ENCODE measurements around the gene ADAMTSL3.

The ADAMTSL3 gene

DNA sequence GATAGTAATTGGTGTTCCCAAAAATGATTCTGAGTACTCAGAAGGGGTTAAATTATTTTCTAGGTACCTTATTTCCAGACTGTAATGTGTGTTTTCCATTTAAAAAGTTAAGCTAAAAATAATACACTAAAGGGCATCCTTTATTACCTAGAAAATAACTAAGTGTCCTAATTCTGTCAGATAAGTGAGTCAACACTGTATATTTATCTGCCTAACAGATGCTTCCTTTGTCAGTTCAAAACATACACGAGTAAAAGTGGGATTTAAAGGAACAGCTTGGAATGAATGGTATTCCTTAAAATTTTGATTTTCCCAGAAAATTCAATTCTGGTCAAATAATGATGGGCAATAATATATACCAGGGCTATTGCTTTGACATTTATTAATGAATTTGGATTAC is 78.3 kb downstream of the ADAMTSL3 start:
- TF ChIP-seq, protein P1, sequence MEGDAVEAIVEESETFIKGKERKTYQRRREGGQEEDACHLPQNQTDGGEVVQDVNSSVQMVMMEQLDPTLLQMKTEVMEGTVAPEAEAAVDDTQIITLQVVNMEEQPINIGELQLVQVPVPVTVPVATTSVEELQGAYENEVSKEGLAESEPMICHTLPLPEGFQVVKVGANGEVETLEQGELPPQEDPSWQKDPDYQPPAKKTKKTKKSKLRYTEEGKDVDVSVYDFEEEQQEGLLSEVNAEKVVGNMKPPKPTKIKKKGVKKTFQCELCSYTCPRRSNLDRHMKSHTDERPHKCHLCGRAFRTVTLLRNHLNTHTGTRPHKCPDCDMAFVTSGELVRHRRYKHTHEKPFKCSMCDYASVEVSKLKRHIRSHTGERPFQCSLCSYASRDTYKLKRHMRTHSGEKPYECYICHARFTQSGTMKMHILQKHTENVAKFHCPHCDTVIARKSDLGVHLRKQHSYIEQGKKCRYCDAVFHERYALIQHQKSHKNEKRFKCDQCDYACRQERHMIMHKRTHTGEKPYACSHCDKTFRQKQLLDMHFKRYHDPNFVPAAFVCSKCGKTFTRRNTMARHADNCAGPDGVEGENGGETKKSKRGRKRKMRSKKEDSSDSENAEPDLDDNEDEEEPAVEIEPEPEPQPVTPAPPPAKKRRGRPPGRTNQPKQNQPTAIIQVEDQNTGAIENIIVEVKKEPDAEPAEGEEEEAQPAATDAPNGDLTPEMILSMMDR (IDR thresholded peaks at IDR 0.05), result no peak
- Histone ChIP-seq H3K9ac (no peak overlapping the region), H3K27ac (no peak overlapping the region), H2AFZ (no peak overlapping the region), H3K27me3 (ENCODE audit: control insufficient read depth, insufficient read depth, low read length) (no peaks in the 10 kb centered on the region), H3K4me1 (no peaks in the 10 kb centered on the region), H3K36me3 (ENCODE audit: control insufficient read depth, insufficient read depth, low read length) (no peaks in the 10 kb centered on the region), H3K79me2 (no peaks in the 10 kb centered on the region), H3K4me3 (ENCODE audit: low read depth, low read length) (no peak overlapping the region), H3K9me3 (ENCODE audit: control insufficient read depth, low read length) (no peaks in the 10 kb centered on the region), H3K4me2 (ENCODE audit: low read length) (no peak overlapping the region)

DNA sequence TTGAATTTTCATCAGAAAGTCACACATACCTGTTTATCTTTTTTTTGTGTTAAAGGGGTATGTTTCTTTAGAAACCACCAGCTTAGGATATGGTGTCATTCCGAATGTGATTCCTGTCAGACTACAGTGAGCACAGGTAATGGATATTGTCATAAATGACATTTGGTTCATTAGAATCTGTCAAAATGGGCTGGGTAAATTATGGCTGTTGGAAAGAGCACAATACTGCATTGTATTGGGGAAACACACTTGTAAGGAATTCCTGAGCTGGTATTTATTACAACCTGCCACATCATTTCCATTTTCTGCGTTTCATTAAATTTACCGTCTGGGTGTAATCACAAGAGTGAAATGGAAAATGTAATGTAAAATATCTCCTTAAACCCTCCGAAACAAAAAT is 78.8 kb downstream of the ADAMTSL3 start:
- Histone ChIP-seq H3K4me2 (ENCODE audit: low read length) (no peak overlapping the region), H3K4me1 (no peaks in the 10 kb centered on the region), H3K4me3 (ENCODE audit: low read depth, low read length) (no peak overlapping the region), H2AFZ (no peak overlapping the region), H3K9ac (no peak overlapping the region), H3K79me2 (no peaks in the 10 kb centered on the region), H3K9me3 (ENCODE audit: control insufficient read depth, low read length) (no peaks in the 10 kb centered on the region), H3K27me3 (ENCODE audit: control insufficient read depth, insufficient read depth, low read length) (no peaks in the 10 kb centered on the region), H3K27ac (no peak overlapping the region), H3K36me3 (ENCODE audit: control insufficient read depth, insufficient read depth, low read length) (no peaks in the 10 kb centered on the region)
- TF ChIP-seq, protein P1 (IDR thresholded peaks at IDR 0.05), result no peak

DNA sequence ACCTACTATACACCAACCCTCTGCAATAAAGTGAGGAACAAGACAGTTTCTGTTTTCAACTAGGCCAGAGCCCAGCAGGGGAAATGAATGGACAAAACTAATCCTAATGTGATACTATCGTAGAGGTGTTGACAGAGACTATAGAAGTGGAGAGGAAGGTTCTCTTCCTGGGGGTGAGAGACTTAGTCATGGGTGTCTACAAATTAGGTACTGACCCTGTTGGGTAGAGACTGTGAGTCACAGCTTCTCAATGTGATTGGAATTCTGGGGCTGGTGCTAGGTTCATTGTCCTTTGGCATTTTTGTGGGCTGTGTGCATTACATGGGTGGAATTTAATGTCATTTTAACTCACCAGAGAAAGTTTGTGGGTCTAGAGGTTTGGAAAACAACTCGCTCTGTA is 79.3 kb downstream of the ADAMTSL3 start:
- H3K27ac ChIP-seq, result no peak overlapping the region
- H2AFZ ChIP-seq, result no peak overlapping the region
- H3K36me3 ChIP-seq (ENCODE audit: control insufficient read depth, insufficient read depth, low read length), result no peaks in the 10 kb centered on the region
- H3K79me2 ChIP-seq, result no peaks in the 10 kb centered on the region
- H3K4me2 ChIP-seq (ENCODE audit: low read length), result no peak overlapping the region
- H3K9ac ChIP-seq, result no peak overlapping the region
- H3K9me3 ChIP-seq (ENCODE audit: control insufficient read depth, low read length), result no peaks in the 10 kb centered on the region
- H3K4me1 ChIP-seq, result no peaks in the 10 kb centered on the region
- TF ChIP-seq, protein P1 (IDR thresholded peaks at IDR 0.05), result no peak
- H3K27me3 ChIP-seq (ENCODE audit: control insufficient read depth, insufficient read depth, low read length), result no peaks in the 10 kb centered on the region
- no peak overlapping the region for H3K4me3 ChIP-seq (ENCODE audit: low read depth, low read length)

DNA sequence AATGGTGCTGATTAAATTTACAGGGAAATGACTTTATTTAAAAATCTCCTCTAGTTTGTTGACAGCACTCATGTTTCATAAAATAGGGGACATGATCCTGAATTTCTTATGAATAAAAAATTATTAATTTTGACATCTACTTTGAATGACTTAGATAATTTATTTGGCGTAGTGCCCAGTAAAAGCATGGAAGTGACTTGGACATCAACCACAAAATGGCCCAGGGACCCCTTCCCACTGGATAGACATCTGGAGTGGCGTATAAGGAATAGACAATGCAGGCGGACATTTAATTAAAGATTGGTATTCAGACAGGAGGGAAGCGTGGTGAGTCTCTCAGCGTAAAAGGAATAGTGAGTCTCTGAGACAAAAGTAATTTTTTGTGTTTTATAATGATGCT is 79.8 kb downstream of the ADAMTSL3 start:
- TF ChIP-seq, protein P1 (IDR thresholded peaks at IDR 0.05), result no peak
- Histone ChIP-seq H3K79me2 (no peaks in the 10 kb centered on the region), H2AFZ (no peak overlapping the region), H3K4me3 (ENCODE audit: low read depth, low read length) (no peak overlapping the region), H3K9me3 (ENCODE audit: control insufficient read depth, low read length) (no peaks in the 10 kb centered on the region), H3K27ac (no peak overlapping the region), H3K4me2 (ENCODE audit: low read length) (no peak overlapping the region), H3K9ac (no peak overlapping the region), H3K4me1 (no peaks in the 10 kb centered on the region), H3K36me3 (ENCODE audit: control insufficient read depth, insufficient read depth, low read length) (no peaks in the 10 kb centered on the region), H3K27me3 (ENCODE audit: control insufficient read depth, insufficient read depth, low read length) (no peaks in the 10 kb centered on the region)

DNA sequence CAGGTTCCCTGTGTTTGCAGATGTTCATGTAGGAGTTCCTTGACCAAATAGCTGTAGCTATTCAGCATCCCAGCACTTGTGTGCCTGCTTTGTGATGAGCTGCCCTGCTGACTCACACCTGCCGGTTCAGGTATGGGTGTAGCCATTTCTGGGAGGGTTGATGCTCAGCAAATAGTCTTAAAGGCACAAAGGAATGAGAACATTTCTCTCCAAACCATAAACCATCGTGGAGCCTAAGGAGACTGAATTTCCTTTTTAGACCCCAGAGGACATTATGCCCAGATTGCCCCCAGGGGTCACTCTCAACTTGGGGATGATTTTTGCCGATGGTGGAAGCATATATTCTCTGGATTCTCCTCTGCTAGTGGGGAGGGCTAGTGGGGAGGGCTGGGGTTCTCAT is 80.6 kb downstream of the ADAMTSL3 start:
- no peaks in the 10 kb centered on the region for H3K79me2 ChIP-seq
- no peaks in the 10 kb centered on the region for H3K4me1 ChIP-seq
- no peak overlapping the region for H3K4me3 ChIP-seq (ENCODE audit: low read depth, low read length)
- no peaks in the 10 kb centered on the region for H3K36me3 ChIP-seq (ENCODE audit: control insufficient read depth, insufficient read depth, low read length)
- H2AFZ ChIP-seq, result no peak overlapping the region
- no peak overlapping the region for H3K27ac ChIP-seq
- H3K27me3 ChIP-seq (ENCODE audit: control insufficient read depth, insufficient read depth, low read length), result no peaks in the 10 kb centered on the region
- no peak overlapping the region for H3K9ac ChIP-seq
- TF ChIP-seq, protein P1 (IDR thresholded peaks at IDR 0.05), result no peak
- no peak overlapping the region for H3K4me2 ChIP-seq (ENCODE audit: low read length)
- no peaks in the 10 kb centered on the region for H3K9me3 ChIP-seq (ENCODE audit: control insufficient read depth, low read length)
